ENCODE results near the gene PTX3.

- no peak for TF ChIP-seq POLR2AphosphoS5 (IDR thresholded peaks at IDR 0.05)
- TF ChIP-seq CTCF (IDR thresholded peaks at IDR 0.05): no peak
- TF ChIP-seq POLR2A (IDR thresholded peaks at IDR 0.05): no peak
Measured at GRCh38 chr3:157394411-157394810, 42.2 kb upstream of the PTX3 start.

All from breast epithelium (tissue), 3 donors.